RPMI7951 (cell line): Measurements from ENCODE around the gene CATSPER3. TPM values are rescaled to one million over a fixed set of nuclear protein-coding genes. Genes with fewer than 3 reads are reported as not detected.
A peak's percentile ranks its signal among the peaks of the same experiment; 100 is the strongest.

Experiments
- DNase-seq: peaks from one replicate; pipeline ENCODE4 v3.0.0-alpha.2; 2012; ENCODE audit warnings: low read depth
- total RNA-seq: library from RNA; depleted of rRNA; stranded (reverse); fragments of >200 nt; shearing (Covaris generic); gene quantifications from 2 replicates; pipeline ENCODE4 v1.2.3, GENCODE V29; 2014

CATSPER3 gene
- total RNA-seq, 1 experiment from 2014 or later: not detected

DNA sequence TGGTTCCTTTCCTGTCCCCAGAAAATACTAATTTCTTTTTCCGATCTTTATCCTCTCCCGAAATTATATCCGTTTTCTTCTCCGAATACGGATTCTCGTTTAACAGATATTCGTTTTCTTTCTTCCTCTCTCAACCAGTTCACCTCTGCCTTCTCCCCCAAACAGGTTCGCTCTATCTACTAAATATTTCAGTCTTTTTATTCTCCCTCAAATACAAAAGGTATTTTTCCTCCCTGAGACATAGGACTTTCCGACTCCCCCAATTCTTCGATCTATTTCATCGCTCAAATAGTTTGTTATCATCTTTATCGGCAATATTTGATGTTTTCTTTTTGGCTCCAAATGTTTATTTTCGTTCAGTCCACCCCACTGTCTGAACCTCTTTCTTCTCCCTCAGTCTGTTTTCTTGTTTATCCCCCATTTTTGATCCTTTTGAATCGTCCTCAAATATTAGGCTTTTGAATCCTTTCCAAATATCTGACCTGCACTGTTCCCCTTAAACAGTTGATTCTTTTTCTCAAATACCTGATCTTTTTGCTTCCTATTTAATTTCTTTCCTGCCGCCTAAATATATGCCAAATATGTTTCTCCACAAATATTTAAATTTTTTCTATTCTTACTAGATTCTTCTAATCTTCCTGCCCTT, 61.9 kb downstream of the CATSPER3 start:
- DNase-seq: no peak

DNA sequence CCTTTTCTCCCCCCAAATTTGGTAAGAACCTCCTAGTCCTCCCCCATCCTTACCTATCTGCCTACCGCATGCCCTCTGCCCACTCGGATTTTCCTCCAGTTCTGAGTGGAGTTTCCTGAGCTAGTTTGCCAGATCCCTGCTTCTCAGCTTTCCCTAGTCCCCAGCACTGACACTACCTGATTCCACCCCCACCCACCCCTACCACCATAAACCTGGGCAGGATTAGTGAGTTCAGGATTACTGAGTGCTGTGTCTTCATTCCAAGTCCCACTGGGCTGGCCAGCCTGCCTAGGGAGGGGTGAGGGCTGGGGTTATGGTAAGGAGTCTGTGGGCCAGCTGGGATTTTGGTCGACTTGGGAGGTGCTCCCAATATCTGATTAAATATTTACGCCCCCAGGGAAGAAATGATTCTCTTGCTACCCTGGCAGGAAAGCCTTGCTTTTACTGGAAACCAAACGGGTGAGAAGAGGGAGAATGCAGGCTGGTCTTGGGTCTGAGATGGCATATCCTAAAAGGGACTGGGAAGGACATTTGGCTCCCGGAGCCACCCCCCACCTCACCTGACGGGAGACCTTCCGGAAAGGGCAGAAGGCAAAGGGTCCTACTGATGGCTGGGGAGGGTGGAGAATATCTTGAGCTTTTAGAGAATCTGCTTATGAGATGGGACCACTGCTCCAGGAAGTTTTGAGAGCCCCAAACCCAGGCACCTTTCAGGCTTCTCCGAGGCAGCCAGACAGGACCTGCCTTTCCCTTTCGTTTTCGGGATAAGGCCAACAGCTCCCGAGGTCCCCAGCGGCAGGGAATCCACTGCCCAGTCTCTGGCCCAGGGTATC, 62.6 kb downstream of the CATSPER3 start:
- DNase-seq: no peak

DNA sequence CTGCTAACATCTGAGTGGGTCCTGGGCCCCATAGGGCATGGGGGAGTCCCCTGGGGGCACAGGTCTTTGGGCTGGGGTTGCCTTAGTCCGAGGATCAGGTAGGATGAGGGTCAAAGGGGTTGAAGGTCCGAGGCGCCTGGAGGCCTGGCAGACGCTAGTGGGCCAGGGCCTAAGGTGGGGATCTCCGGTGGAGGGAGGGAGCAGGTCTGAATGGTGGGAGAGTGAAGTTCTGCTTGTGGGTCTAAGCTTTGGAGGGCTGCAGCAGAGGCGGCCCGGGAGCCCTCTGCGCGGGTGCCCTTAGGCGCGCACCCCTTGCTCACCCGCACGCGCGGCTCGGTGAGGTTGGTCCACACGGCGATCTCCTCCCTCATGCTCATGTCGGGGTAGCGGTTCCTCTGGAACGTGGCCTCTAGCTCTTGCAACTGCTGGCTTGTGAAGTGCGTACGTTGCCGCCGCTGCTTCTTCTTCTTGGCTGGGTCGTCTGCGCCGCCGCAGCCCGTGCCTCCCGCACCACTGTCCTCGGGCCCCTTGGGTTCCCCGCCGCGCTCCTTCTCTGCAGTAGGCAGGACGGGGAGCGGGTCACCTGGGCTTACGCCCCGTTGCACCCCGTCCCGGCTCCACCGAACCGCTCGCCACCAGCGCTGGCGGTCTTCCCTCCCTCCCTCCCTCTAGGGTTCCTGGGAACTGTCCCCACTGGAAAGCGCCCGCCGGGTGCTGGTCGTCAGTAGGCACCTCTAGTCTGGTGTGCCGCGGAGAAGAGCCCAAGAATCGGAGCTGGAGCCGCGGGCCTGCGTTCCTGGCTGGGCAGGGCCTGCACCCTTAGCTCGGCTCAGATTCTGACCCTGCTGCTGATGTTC, 63.5 kb downstream of the CATSPER3 start:
- no peak for DNase-seq

DNA sequence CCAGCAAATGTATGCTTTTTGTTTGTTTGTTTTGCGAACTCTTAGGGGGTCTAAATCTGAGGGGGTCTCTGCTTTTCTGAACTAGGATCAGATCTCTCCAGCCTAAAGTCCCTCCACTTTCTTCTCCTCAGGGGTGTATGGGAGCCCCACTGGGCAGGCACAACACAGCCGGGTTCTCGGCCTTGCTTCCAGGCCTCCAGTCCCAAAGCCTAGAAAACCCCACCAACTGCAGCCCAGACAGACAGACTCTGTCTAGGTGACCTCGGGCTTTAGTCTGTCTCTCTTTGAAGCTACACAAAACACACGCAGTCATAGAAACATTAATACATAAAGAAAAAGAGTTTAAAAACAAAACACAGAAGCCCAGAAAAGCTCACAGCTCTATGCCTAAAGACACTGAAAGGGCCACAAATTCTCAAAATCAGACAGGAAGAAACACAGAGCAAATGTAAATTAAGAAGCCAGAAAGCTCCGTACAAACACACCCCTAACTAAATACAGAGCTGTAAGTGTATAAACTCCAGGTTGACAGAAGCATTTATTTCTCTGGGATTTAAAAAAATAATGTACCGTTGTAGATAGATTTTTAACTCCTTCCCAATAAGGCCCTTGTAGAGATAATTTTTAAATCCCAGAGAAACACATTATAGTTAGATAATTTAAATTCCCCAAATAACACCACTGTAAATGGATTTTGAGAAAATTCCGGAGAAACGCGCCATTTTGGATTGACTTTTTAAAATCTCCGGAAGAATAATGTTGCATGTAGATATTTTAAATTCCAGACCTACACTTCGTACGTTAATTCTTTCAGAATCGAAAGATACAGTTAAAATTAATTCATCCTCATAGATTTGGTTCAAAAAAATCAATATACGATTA, 64.3 kb downstream of the CATSPER3 start:
- DNase-seq: no peak

DNA sequence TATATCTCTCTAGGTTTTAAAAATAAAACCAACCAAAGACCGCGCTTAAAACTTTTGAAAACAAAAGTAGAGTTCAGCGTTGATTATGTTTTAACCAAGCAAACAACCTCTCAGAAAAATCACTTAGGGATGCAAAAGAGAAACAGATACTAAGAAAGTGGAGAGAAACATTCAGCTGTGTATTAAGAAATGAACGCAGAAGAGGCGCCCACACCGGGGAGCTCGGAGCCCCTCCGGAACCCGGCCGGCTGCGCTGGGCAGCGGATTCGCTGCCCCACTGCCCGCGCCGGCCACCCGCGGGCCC, 64.9 kb downstream of the CATSPER3 start:
- DNase-seq: no peak

DNA sequence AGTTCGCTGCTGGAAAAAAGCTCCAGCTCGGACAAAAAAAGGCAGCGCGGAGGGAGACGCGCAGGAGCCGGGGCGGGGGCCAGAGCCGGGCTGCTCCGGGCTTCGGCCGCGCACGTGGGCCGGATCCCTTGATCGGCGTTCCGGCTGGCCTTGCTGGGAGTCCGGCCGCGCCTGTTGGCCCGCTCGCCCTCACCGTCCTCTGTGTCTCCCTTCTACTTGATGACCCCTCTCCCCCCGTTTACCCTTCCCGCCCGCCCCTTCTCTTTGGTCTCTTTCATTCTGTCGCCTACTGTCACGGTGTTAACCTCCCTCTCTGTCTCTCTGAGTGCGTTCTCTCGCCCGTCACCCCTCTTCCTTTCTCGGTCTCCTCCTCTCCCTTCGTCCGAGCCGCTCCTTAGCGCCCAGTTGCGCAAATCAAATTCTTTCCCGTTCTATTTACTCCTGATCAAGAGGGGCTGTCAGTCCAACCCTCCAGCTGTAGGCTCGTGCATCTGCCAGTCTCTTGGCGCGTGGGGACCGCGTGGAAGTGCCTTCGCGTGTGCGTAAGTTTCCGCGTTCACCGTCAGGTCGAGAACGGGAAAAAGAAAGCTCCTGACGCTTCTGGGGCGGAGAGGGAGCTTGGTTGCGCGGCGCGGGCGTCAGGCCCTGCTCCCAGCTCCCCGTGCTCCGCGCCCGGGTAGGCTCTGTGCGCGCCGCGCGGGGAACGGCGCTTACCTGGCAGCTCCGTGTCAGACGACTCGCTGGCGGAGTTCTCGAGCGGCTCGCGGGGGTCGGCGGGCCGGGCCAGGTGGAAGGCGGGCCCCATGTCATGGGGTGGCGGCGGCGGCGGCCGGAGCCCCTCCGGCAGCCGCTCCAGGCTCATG, 65.5 kb downstream of the CATSPER3 start:
- peak; percentile 33 for DNase-seq

DNA sequence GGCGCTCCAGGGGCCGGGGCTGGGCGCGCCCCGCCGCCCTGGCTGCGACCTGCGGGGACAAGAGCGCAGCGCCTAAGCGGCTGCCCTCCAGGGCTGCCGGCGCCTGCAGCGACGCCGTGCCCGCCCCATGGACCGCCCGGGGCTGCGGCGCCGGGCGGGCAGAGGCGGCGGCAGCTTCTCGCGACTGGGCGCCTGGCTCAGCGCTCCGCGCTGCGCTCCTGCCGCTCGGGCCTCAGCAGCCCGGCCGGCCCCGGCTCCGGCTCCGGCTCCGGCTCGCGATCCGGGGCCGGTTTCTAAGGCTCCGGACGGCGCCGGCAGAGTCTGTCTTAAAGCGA, 66.2 kb downstream of the CATSPER3 start, which contains the start of gene PITX1:
Gene PITX1, minus strand, starts transcription at position 328 of the 335 bp plus-strand sequence. CDS start 347 bp downstream, outside the sequence.
- peak; percentile 40 for DNase-seq

DNA sequence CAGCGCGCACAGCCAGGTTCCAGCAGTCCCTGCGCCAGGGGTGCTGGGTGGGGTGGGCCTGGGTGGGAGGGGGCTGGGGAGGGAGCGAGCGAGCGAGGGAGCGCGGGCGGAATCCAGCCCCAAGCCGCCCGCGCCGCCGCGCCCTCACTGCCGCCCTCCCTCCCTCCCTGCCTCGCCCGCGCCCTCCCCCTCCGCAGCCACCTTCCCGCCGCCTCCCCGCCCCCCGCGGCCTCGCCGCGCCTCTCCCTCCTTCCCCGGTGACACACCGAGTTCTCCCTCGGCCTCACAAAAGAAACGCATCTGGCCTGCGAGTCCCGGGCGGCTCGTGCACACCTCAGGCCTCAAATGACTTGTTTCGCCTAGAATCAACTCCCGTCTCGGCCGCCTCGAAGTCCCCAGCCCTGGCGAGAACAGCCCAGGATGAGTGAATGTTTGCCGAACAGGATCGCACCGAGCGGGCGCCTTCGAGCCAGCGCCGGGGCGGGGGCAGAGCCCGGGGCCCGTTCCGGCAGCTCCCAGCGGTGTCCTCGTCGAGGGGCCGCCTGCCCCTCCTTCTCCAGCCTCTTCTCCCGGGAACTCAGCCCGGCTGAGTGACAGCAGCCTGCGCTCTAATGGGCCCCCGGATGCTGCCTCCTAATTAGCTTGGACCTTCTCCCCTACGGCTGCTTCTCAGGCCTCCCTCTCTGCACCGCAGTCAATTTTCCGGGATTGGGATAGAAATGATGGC, 66.7 kb downstream of the CATSPER3 start:
- DNase-seq: peak; percentile 19

DNA sequence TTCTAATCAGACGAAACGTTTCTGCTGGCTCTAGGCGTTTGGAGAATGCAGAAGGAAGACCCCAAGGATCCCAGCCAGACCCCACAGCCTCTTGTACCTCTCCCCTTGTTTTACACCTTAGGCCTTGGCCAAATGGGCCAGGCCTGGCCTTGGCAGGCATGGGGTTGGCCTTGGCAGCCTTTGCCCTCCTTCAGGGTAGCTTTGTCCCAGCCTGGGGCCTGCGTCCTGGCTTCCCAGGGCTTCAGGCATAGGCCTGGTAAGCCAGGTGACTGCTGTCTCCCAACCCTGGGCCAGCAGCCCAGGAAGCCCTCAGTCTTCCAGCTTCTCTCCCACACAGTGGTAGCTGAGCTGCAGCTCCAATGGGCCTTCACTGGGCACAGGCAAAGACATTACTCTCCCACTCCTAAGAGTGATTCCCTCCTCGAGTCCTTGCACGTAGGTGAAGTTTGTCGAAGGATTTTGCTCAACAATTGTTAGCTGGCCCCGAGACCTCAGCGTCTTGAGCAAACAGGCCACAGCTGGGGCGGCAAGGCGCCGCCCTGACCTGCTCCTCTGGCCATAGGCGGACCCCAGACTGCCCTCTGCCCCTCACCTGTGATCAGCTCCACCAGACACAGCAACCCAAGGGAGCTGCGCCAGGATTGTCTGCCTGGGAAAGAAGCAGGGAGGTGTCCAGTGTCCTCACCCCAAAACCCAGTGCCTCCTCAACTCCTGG, 67.4 kb downstream of the CATSPER3 start:
- no peak for DNase-seq

DNA sequence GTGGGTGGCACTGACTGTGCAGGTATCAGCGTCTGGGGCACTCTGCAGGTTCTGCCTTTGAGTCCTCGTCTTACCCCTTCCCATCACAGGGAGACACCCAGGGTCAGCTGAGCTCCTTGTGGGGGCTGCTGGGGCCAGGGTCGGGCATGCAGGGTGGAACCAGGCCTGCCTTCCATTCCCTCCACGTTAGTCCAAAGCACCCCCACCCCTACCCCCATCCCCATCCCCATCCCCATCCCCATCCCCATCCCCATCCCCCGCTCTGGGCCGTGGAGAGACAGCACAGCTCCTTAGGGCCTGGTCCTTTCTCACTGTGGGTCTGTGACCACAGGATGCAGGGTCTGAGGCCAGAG, 67.9 kb downstream of the CATSPER3 start:
- no peak for DNase-seq

DNA sequence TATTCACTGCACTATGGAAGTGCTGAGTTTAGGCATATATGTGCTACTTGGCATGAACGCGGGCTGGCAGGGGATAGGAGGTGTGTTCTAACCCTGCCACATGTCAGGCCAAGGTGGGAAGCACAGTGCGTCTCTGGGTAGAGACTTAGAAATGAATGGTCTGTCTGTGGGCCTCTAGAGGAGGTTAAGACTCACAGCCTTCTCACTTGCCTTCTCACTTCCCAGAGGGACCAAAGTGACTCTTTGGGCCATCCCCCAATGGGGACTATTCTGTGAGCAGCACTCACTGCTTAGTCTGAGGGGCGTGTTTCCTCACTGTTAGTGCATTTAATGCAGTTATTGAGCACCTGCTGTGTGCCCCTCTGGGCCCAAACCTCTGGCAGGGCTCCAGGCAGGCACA, 68.7 kb downstream of the CATSPER3 start:
- DNase-seq: no peak

DNA sequence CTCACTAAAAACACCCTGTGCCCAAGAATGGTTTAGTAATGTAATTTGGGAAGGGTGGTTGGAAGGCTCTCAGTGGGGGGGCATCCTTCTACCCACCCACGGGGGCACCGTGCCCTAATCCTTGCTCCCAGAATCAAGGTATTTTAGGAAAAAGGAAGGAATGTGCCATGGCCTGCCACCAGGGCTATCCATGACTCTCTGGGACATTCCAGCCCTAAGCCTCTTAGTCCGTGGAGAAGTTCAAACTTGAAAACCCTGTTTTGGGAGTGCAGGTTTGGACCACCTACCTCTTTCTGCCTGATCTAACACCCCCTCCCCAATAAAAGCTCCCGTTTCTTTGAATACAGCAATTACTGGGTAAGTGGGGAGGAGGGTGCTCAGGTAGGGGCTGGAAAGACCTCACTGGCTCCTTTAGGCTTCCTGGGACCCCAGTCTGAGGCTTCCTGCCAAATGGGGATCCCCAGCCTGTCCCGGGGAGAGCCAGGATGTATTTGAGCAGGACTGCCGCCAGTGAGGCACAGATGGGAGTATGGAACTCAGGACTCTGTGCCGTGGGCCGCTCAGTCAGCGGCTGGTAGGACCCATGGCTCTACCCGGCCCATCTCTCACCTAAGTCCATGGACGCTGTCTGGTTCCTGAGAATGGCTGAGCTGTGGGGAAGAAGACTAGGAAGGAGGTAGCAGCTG, 70.0 kb downstream of the CATSPER3 start:
- DNase-seq: no peak

DNA sequence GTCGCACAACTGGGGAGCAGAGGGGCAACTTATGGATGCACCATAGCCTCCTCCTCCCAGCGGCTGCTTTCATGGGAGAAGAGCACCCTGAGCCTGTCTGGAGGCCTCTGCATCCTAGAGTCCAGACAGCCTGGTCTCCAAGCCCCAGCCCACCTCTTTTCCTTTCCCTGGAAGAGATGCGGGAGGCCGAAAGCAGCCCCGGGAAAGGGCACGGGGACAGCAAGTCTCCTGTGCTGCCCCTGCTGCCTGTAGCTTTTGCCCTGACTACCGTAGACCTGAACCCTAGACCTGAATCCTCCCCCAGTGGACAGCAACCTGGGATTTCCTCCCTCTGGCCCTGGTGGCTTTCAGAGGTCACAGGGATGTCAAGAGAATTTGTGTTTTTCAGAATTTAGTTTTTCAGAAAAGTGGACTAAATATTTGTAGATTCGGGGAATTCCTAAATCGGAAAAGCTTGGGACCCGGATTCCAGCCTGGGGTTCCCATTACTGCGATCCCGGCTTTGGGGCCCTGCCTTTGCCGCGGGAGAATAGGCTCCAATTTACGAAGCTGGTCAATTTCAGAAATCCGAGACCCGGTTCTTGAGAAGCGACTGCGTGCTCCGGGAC, 70.6 kb downstream of the CATSPER3 start:
- DNase-seq: no peak

DNA sequence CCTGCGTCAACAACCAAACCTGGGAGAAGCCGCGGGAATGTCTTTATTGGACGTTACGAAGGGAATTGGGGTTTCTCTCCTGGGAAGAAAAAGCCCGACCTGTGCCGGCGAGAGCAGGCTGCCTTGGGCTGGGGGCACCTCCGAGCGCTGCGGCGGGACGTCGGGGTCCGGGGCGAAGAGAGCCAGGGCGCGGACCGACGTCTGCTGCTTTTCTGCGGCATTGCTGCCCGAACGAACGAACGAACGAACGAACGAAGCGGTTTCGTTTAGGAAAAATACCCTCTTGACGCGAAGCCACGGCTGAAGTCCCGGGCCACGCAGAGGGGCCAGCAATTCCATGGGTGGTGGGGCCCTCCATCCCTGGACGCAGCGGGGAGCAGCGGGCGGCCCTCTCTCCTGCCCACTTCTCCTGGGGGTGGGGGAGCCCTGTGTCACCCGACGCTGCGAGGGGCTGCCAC, 71.1 kb downstream of the CATSPER3 start:
- DNase-seq: no peak

DNA sequence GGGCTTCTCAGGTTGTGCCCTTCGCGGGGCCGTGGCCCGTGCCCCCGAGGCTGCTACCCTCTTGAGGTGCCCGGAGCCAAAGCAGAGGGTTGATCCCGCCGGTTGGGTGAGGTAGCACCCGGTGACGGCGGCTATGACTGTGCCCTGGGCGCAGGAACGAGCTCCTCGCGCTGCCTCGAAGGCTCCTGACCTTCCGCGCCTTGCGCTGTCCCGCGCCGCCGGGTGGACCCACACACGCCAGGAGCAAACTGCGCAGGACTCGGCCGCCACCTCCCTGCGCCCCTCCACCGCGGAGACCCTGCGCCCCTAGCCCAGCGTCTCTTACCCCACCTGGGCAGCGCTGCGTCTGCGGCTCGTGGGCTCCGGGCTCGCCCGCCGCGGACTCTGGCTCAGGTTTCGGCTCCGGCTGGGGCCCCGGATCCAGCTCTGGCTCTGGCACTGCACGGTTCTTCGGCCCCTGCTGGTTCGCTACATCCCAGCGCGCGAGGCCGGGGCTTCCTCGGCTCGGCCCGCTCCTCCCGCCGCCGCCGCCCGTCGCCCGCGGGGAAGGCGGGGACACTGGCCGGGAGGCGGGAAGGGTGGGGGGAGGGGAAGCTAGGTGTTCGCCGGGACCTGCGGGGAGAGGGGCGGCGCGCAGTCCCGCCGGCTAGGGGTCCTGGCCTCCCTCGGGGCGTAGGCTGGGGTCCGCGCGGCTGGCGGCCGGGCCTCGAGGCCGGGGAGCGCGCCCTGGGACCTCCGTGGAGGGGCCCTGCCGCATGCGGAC, 71.7 kb downstream of the CATSPER3 start:
- no peak for DNase-seq

DNA sequence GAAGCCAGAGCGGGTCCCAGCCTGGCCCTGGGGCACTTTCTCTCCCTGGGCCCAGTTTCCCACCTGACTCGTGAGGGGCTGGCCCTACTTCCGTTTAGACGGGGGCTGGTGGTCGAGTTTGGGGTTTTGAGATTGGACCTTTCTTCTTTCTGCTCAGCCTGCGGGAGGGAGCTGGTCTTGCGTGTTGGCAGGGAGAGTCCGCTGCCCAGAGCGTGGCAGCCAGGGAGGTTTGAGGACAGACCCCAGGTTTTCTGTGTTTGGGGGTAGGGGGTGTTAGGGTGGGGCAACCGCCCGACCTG, 72.3 kb downstream of the CATSPER3 start:
- DNase-seq: no peak

DNA sequence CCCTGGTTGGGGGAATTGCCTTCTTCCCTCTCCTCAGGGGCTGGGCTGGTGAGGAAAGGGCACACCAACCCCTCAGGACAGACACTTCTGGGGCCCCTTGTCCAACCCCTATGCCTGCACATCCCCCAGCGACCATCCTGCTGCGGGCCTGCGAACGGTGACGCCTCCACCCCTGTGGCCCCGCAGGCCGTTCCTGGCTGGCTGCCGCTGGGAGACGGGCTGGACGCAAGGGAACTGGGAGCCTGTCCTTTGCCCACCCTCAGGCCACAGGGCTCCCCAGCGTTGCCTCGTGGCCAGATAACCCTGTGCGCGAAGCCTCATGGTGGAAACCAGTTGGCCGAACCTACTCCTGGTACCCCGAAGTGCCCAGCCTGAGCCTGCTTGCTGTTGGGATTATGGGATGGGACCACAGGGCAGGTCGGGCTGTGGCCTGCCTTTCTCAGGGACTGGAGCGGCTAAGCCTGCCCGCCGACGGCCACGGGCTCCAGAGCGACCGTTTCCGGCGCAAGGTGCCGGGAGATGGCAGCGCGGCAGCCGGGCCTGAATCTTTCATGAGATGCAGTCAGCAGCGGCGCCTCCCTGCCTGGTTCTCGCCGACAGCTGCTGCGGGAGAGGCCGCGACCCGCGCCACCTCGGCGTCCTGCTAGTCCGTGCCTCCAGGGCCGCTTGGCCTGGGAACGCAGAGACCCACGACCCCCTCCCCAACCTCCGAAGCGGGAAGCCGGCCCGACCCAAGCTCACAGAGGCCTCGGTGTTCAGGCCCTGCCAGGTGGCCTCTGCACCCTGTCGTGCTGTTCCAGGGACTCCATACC, 72.8 kb downstream of the CATSPER3 start:
- DNase-seq: no peak
